Measurements from ENCODE around the gene C2orf81.

C2orf81 gene

DNA sequence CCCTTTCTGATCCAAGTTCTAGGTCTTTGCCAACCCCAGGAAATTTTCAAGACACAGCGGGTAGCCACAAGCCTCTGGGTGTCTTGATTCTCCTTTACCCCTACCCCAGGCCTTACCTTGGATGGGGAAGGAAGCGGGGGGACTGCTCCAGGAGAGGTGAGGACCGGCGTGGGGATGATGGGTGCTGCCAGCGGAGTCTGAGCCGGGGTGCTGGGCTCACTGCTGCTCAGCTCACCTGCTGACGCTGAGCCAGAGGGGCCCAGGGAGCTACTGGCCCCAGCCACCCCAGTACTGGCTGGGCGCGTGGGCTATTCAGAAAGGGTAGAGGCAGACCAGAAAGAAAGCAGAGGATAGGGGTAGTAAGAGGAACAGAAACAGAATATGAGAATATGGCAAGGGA lies 50.0 kb downstream of the C2orf81 start:
- Histone ChIP-seq H3K4me3 (replicated peaks; ENCODE audit: low read depth, low read length) (no peak overlapping the region), H3K36me3 (ENCODE audit: control insufficient read depth, insufficient read depth, low read length) (peaks cover 33% of the 10 kb centered on the region), H3K27me3 (replicated peaks; ENCODE audit: control insufficient read depth, insufficient read depth, low read length) (no peaks in the 10 kb centered on the region)
- no peak for DNase-seq (ENCODE audit: extremely low read depth, insufficient read length)
- TF ChIP-seq, protein P1, sequence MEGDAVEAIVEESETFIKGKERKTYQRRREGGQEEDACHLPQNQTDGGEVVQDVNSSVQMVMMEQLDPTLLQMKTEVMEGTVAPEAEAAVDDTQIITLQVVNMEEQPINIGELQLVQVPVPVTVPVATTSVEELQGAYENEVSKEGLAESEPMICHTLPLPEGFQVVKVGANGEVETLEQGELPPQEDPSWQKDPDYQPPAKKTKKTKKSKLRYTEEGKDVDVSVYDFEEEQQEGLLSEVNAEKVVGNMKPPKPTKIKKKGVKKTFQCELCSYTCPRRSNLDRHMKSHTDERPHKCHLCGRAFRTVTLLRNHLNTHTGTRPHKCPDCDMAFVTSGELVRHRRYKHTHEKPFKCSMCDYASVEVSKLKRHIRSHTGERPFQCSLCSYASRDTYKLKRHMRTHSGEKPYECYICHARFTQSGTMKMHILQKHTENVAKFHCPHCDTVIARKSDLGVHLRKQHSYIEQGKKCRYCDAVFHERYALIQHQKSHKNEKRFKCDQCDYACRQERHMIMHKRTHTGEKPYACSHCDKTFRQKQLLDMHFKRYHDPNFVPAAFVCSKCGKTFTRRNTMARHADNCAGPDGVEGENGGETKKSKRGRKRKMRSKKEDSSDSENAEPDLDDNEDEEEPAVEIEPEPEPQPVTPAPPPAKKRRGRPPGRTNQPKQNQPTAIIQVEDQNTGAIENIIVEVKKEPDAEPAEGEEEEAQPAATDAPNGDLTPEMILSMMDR (IDR thresholded peaks at IDR 0.05; ENCODE audit: insufficient read depth, low read length, poor library complexity, severe bottlenecking): no peak

DNA sequence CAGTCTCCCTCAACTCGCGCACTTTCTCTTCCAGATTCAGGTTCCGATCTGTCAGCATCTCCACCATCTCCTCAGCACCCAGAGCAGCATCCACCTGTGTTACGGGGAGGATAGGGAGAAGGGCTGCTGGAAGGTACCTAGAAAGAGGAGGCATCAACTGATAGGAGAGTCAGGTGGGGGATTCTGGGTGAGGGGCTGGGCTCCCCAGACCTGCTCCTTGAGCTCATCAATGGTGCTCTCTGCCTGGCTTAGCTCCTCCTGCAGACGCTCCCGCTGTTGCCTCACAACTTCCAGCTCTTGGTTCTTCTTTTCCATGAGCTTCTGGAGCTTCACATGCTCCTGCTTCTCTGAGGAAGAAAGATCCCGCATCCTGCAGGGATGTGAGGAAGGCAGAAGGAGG lies 51.4 kb downstream of the C2orf81 start:
- Histone ChIP-seq H3K36me3 (ENCODE audit: control insufficient read depth, insufficient read depth, low read length) (peaks cover 42% of the 10 kb centered on the region), H3K27me3 (replicated peaks; ENCODE audit: control insufficient read depth, insufficient read depth, low read length) (no peaks in the 10 kb centered on the region), H3K4me3 (replicated peaks; ENCODE audit: low read depth, low read length) (no peak overlapping the region)
- TF ChIP-seq, protein P1 (IDR thresholded peaks at IDR 0.05; ENCODE audit: insufficient read depth, low read length, poor library complexity, severe bottlenecking): no peak
- DNase-seq (ENCODE audit: extremely low read depth, insufficient read length): no peak

DNA sequence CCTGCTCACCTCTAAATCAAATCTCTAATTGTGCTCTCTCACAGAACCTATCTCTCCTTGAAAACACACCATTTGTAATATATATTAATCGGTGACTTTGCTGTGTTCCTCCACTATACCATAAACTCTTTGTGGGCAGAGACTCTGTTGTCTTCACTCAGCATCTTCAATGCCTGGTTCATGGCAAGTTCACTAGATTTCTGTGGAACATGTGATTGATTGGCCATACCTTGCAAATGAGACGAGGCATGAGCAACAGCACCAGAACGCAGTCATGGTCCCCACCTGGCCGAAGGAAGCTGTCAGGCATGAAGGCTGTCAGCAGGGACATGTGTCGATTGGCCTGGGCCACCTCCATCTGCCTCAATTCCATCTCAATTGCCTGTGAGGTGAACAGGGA lies 52.9 kb downstream of the C2orf81 start:
- DNase-seq (ENCODE audit: extremely low read depth, insufficient read length): no peak
- Histone ChIP-seq H3K36me3 (ENCODE audit: control insufficient read depth, insufficient read depth, low read length) (peaks cover 46% of the 10 kb centered on the region), H3K27me3 (replicated peaks; ENCODE audit: control insufficient read depth, insufficient read depth, low read length) (no peaks in the 10 kb centered on the region), H3K4me3 (replicated peaks; ENCODE audit: low read depth, low read length) (no peak overlapping the region)
- TF ChIP-seq, protein P1 (IDR thresholded peaks at IDR 0.05; ENCODE audit: insufficient read depth, low read length, poor library complexity, severe bottlenecking): no peak

DNA sequence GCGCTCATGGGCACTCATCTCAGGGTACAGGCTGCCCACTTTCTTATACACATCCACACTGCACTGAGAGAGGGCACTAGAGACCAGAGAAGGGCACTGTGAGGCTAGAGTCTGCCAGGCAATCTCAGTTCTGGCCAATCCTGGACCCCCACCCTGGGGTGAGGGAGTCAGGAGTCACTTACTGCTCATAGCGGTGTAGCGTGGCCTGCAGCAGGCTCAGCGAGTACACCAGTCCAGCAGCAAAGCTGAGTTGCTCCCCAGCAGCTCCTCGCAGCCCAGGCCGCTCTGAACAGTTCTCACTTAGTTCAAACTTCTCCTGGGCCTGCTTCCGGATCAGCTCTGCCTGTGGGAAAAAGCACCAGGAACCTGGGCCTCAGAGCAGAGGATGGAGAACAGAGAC lies 53.6 kb downstream of the C2orf81 start:
- peaks cover 50% of the 10 kb centered on the region for H3K36me3 ChIP-seq (ENCODE audit: control insufficient read depth, insufficient read depth, low read length)
- no peak for DNase-seq (ENCODE audit: extremely low read depth, insufficient read length)
- H3K4me3 ChIP-seq (replicated peaks; ENCODE audit: low read depth, low read length): no peak overlapping the region
- TF ChIP-seq, protein P1 (IDR thresholded peaks at IDR 0.05; ENCODE audit: insufficient read depth, low read length, poor library complexity, severe bottlenecking): no peak
- H3K27me3 ChIP-seq (replicated peaks; ENCODE audit: control insufficient read depth, insufficient read depth, low read length): no peaks in the 10 kb centered on the region

DNA sequence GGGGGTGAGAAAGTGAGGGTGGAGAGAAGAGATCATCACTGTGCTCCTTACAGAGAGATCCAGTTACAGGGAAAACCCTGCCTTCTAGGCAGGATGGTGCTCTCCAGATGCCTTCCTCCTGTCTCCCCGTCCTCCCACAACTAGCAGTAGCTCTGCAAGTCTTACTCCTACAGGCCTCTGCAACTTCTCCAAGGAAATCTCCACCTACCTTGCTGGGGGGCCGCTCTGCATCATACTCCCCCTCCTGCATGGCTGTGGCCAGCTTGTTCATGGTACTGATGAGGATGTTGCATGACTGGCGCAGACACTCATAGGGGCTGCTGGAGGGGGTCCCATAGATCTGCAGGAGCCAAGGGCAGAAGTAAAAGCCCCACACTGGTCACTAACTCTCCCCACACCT lies 55.4 kb downstream of the C2orf81 start:
- TF ChIP-seq, protein P1 (IDR thresholded peaks at IDR 0.05; ENCODE audit: insufficient read depth, low read length, poor library complexity, severe bottlenecking): no peak
- H3K36me3 ChIP-seq (ENCODE audit: control insufficient read depth, insufficient read depth, low read length): peaks cover 55% of the 10 kb centered on the region

More for the DNA sequence above, 55.4 kb downstream of the C2orf81 start:
- H3K27me3 ChIP-seq (replicated peaks; ENCODE audit: control insufficient read depth, insufficient read depth, low read length): no peaks in the 10 kb centered on the region
- DNase-seq (ENCODE audit: extremely low read depth, insufficient read length): no peak
- no peak overlapping the region for H3K4me3 ChIP-seq (replicated peaks; ENCODE audit: low read depth, low read length)

Measured in GM06990 (cell line).